ENCODE results near the gene ENTPD3.

ENTPD3 gene

DNA sequence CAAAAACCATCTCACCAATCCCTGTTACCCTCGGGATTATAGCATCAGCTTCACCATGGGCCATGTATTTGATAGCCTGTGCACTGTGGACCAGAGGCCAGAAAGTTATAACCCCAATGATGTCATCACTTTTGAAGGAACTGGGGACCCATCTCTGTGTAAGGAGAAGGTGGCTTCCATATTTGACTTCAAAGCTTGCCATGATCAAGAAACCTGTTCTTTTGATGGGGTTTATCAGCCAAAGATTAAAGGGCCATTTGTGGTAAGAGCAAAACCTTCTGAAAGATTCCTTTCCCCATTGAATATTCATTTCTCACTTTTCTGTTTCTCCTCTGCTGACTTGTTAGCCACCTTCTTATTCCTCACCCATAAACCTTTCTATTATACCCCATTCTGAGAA lies 35.9 kb downstream of the ENTPD3 start:
- ChIA-PET CTCF (no interaction called here), POLR2A (no interaction called here)
- TF ChIP-seq, protein P1, sequence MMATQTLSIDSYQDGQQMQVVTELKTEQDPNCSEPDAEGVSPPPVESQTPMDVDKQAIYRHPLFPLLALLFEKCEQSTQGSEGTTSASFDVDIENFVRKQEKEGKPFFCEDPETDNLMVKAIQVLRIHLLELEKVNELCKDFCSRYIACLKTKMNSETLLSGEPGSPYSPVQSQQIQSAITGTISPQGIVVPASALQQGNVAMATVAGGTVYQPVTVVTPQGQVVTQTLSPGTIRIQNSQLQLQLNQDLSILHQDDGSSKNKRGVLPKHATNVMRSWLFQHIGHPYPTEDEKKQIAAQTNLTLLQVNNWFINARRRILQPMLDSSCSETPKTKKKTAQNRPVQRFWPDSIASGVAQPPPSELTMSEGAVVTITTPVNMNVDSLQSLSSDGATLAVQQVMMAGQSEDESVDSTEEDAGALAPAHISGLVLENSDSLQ (IDR thresholded peaks at IDR 0.05), result no peak
- DNase-seq (ENCODE audit: extremely low spot score), result no peak

DNA sequence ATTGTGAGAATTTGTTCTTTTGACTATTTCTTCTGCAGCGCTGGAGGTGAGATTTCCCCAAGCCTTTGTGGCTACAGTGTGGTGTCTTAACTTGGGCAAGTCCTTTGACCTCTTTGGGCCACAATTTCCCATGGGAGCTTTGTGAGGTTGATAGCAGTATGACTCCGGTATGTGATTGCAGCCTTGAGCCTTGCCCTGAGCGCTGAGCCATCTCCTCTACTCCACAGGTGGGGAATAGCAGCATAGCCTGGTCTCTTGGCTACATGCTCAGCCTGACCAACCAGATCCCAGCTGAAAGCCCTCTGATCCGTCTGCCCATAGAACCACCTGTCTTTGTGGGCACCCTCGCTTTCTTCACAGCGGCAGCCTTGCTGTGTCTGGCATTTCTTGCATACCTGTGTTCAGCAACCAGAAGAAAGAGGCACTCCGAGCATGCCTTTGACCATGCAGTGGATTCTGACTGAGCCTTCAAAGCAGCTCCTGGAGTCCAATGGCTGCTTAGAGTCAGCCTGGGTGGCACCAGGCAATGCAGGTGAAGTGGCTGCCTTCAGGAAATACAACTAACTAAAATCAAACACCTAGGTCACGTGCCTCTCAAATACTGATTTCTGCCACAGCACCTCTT lies 40.2 kb downstream of the ENTPD3 start:
- CTCF ChIA-PET, result no interaction called here
- TF ChIP-seq ARNT (IDR thresholded peaks at IDR 0.05), result no peak
- TF ChIP-seq LEF1 (IDR thresholded peaks at IDR 0.05; ENCODE audit: borderline replicate concordance), result no peak
- no peak for TF ChIP-seq FOXM1 (IDR thresholded peaks at IDR 0.05; ENCODE audit: borderline replicate concordance)
- TF ChIP-seq TARDBP (IDR thresholded peaks at IDR 0.05), result no peak
- TF ChIP-seq SP1 (IDR thresholded peaks at IDR 0.05), result no peak
- no peak for TF ChIP-seq SUZ12 (IDR thresholded peaks at IDR 0.05)
- TF ChIP-seq ZNF384 (IDR thresholded peaks at IDR 0.05), result no peak
- no peak for TF ChIP-seq L3MBTL2 (conservative IDR thresholded peaks at IDR 0.05)
- TF ChIP-seq FOXK2 (IDR thresholded peaks at IDR 0.05), result no peak
- TF ChIP-seq FOXA1 (IDR thresholded peaks at IDR 0.05), result no peak
- no peak for TF ChIP-seq CTBP1 (IDR thresholded peaks at IDR 0.05; ENCODE audit: borderline replicate concordance)
- TF ChIP-seq HDGF (IDR thresholded peaks at IDR 0.05; ENCODE audit: borderline replicate concordance), result no peak
- TF ChIP-seq NFRKB (IDR thresholded peaks at IDR 0.05), result no peak
- TF ChIP-seq, protein P1 (IDR thresholded peaks at IDR 0.05), result no peak
- TF ChIP-seq ELF4 (IDR thresholded peaks at IDR 0.05), result no peak
- POLR2A ChIA-PET, result interaction anchor here (0.6 kb wide), 1 partner anchor 951 kb away, joined by 3 read pairs; no protein-coding TSS in a partner anchor
- no peak for DNase-seq (ENCODE audit: extremely low spot score)

DNA sequence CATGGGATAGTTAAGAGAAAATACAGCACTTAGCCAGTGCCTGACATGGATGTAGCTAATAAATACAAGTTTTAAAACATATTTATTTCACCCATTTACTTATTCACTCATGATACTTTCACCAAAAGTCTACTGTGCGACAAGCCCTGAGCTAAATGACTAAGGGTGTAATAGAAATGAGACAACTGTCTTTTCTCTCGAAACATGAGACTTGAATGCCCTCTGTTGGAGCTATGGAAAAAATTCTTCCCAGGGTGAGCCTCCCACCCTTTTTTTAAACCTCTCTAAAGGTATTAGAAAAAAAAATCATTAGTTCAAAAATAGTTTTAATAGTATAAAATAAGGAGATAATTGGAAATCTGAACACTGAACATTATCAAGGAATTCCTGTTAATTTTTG lies 45.8 kb downstream of the ENTPD3 start:
- ChIA-PET CTCF (no interaction called here), POLR2A (no interaction called here)
- no peak for DNase-seq (ENCODE audit: extremely low spot score)
- TF ChIP-seq L3MBTL2 (conservative IDR thresholded peaks at IDR 0.05) (no peak), ARNT (IDR thresholded peaks at IDR 0.05) (no peak), HDGF (IDR thresholded peaks at IDR 0.05; ENCODE audit: borderline replicate concordance) (no peak), SUZ12 (IDR thresholded peaks at IDR 0.05) (no peak), FOXK2 (IDR thresholded peaks at IDR 0.05) (no peak), ZNF384 (IDR thresholded peaks at IDR 0.05) (no peak), ELF4 (IDR thresholded peaks at IDR 0.05) (no peak), FOXA1 (IDR thresholded peaks at IDR 0.05) (no peak), LEF1 (IDR thresholded peaks at IDR 0.05; ENCODE audit: borderline replicate concordance) (no peak), CTBP1 (IDR thresholded peaks at IDR 0.05; ENCODE audit: borderline replicate concordance) (no peak), BHLHE40 (IDR thresholded peaks at IDR 0.05; ENCODE audit: borderline replicate concordance) (no peak), TARDBP (IDR thresholded peaks at IDR 0.05) (no peak), NFRKB (IDR thresholded peaks at IDR 0.05) (no peak), FOXM1 (IDR thresholded peaks at IDR 0.05; ENCODE audit: borderline replicate concordance) (no peak), SP1 (IDR thresholded peaks at IDR 0.05) (no peak)
- TF ChIP-seq, protein P1 (IDR thresholded peaks at IDR 0.05), result no peak

DNA sequence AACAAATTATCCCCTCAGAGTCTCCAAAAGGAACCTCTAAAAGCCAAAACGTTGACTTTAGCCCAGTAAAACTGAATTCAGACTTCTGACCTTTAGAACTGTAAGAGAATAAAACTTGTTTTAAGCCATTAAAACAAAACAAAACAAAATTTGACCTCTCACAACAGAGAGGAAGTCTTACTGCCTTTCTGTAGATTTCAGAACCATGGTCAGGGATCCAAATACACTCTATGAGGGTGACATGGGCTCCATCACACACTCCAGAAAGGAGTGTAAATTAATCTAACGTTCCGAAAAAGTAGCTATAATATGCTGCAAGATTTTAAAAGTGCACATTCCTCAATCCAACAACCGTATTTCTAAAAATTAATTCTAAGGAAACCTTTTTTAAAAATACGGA lies 50.9 kb downstream of the ENTPD3 start:
- TF ChIP-seq BHLHE40 (IDR thresholded peaks at IDR 0.05; ENCODE audit: borderline replicate concordance) (no peak), LEF1 (IDR thresholded peaks at IDR 0.05; ENCODE audit: borderline replicate concordance) (no peak), ARNT (IDR thresholded peaks at IDR 0.05) (no peak), FOXK2 (IDR thresholded peaks at IDR 0.05) (no peak)
- TF ChIP-seq, protein P1 (IDR thresholded peaks at IDR 0.05), result no peak
- ChIA-PET POLR2A (interaction anchor here (2.4 kb wide), 1 partner anchor 15 kb away, joined by 7 read pairs; no protein-coding TSS in a partner anchor), CTCF (no interaction called here)
- no peak for DNase-seq (ENCODE audit: extremely low spot score)

DNA sequence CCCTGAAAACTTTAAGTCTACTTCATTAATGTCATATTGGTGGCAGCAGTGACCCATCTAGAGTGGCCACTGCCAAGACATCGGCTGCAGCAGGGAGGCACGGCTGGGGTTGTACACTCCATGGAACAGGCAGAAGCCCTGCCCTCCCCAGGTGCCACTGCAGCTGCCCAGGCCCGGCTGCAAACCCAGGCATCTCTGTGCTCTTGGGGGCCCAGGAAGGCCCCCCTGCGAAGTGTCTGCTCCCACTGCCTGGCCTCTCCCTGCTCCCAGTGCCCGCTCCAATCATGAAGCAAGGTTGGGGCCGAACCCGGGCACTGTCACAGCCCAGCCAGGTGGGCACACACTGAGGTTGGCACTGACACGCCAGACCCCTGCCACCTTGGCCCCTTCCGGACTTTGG lies 58.1 kb downstream of the ENTPD3 start:
- no peak for DNase-seq (ENCODE audit: extremely low spot score)
- TF ChIP-seq FOXM1 (IDR thresholded peaks at IDR 0.05; ENCODE audit: borderline replicate concordance) (no peak), CTBP1 (IDR thresholded peaks at IDR 0.05; ENCODE audit: borderline replicate concordance) (no peak), FOXA1 (IDR thresholded peaks at IDR 0.05) (no peak), ZNF384 (IDR thresholded peaks at IDR 0.05) (no peak), ARNT (IDR thresholded peaks at IDR 0.05) (no peak), LEF1 (IDR thresholded peaks at IDR 0.05; ENCODE audit: borderline replicate concordance) (no peak), BHLHE40 (IDR thresholded peaks at IDR 0.05; ENCODE audit: borderline replicate concordance) (no peak), SUZ12 (IDR thresholded peaks at IDR 0.05) (no peak), ELF4 (IDR thresholded peaks at IDR 0.05) (no peak), FOXK2 (IDR thresholded peaks at IDR 0.05) (no peak), NFRKB (IDR thresholded peaks at IDR 0.05) (no peak), SP1 (IDR thresholded peaks at IDR 0.05) (no peak), L3MBTL2 (conservative IDR thresholded peaks at IDR 0.05) (no peak), HDGF (IDR thresholded peaks at IDR 0.05; ENCODE audit: borderline replicate concordance) (no peak)
- ChIA-PET CTCF (no interaction called here), POLR2A (interaction anchor here (1.7 kb wide), 1 partner anchor 12 kb away, joined by 5 read pairs; the partner anchor contains the start of gene RPL14)

DNA sequence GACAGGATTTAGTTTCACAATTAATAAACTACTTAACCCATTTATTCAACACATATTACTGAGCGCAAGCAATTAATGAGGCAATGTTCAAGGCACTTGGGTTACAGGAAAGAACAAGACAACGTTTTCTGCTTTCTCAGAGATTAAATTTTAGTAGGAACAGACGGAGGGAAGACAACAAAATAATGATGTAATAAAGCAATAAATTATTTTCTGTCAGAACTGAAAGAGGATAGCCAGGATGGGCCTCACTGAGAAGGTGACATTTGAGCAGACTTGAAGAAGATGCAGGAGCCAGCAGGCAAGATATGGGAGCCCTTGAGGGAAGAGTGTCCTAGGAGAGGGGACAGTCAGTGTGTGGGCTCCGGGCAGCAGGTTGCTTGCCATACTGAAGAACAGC lies 58.9 kb downstream of the ENTPD3 start:
- POLR2A ChIA-PET, result interaction anchor here (1.7 kb wide), 1 partner anchor 11 kb away, joined by 5 read pairs; the partner anchor contains the start of gene RPL14
- no peak for TF ChIP-seq ELF4 (IDR thresholded peaks at IDR 0.05)
- TF ChIP-seq, protein P1 (IDR thresholded peaks at IDR 0.05), result peak; percentile 67; the same call in 1 of the 2 replicates
- DNase-seq (ENCODE audit: extremely low spot score), result no peak
- CTCF ChIA-PET, result no interaction called here
